Measurements from ENCODE around the gene HOXC5.

DNA sequence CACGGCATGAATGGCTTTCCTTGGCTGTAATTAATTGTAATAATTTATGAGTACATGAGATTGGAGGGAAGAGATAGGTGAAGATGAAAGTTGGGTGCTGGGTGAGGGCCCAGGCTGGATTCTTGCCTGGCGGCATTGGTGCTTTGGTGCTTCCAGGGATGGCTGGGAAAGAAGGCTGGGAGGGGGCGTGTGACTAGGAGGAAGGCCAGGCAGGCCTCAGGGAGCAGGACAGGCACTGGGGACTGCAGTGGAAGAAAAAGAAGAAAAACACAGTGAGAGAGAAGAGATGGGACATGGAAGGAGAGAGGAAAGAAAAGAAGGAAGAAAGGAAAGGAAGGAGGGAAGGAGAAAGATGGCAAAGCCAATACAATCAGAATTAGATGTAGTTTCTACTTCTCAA, 29.2 kb upstream of the HOXC5 start:
- no peak for TF ChIP-seq REST (IDR thresholded peaks at IDR 0.05; ENCODE audit: low read depth)
- no peak for TF ChIP-seq EZH2 (IDR thresholded peaks at IDR 0.05)
- no peak for TF ChIP-seq POLR2A (IDR thresholded peaks at IDR 0.05; ENCODE audit: borderline replicate concordance, extremely low read depth, insufficient read depth, insufficient read length)
- TF ChIP-seq POLR2AphosphoS5 (IDR thresholded peaks at IDR 0.05; ENCODE audit: low read depth, low read length) = no peak
- no peak for TF ChIP-seq CTCF (IDR thresholded peaks at IDR 0.05 in 2 of 3, conservative IDR thresholded peaks at IDR 0.05 in 1 of 3; ENCODE audit: borderline replicate concordance in 1 of 3, insufficient read depth in 1 of 3, low read depth in 2 of 3, low read length in 2 of 3)
- TF ChIP-seq SIN3A (IDR thresholded peaks at IDR 0.05; ENCODE audit: low read depth) = no peak
- TF ChIP-seq SRF (IDR thresholded peaks at IDR 0.05; ENCODE audit: low read depth) = no peak
- no peak for TF ChIP-seq EZH2phosphoT487 (IDR thresholded peaks at IDR 0.05; ENCODE audit: borderline replicate concordance)
- no peak for TF ChIP-seq SP1 (IDR thresholded peaks at IDR 0.05; ENCODE audit: low read depth)
- no peak for TF ChIP-seq JUND (IDR thresholded peaks at IDR 0.05)
- no peak for TF ChIP-seq FOSL1 (IDR thresholded peaks at IDR 0.05; ENCODE audit: low read depth)
- no peak for TF ChIP-seq YY1 (IDR thresholded peaks at IDR 0.05; ENCODE audit: extremely low read depth, insufficient replicate concordance, low read depth, low read length)
- TF ChIP-seq, protein P1, sequence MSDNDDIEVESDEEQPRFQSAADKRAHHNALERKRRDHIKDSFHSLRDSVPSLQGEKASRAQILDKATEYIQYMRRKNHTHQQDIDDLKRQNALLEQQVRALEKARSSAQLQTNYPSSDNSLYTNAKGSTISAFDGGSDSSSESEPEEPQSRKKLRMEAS (IDR thresholded peaks at IDR 0.05) = no peak

Measured in HCT116 (cell line).